ENCODE results near the gene DTD1.
A peak's percentile ranks its signal among the peaks of the same experiment; 100 is the strongest.

The DTD1 gene

DNA sequence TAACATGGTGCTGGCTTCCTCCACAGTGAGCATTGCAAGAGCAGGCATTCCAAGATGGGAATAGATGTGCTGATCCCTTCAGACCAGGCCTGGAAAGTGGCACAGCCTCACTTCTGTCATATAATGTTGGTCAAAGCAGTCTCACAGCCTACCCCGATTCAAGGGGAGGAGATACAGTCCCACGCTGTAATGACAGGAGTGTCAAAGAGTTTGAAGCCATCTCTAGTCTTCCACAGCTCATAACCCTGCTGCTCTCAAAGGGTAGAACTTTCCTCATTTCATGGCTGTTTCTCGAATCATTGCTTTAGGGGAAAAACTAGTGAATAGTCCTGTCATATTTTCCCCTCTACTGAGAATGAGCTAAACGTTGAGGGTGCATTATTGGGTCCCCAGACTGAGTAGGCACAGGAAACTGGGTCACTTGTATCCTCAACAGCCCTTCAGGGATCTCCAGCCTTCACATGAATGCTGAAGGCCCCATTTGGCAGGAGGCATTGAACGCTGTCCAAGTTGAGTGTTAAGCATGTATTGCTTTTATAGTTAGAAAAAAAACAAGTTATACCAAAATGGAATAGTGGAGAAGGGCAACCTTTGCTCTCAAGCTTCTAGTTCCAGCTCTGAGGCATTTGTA lies 27.3 kb downstream of the DTD1 start:
- peak; percentile 25 for DNase-seq

GRCh38 chr20:18621004-18621403 lies 33.1 kb downstream of the DTD1 start:
- no peak for DNase-seq

DNA sequence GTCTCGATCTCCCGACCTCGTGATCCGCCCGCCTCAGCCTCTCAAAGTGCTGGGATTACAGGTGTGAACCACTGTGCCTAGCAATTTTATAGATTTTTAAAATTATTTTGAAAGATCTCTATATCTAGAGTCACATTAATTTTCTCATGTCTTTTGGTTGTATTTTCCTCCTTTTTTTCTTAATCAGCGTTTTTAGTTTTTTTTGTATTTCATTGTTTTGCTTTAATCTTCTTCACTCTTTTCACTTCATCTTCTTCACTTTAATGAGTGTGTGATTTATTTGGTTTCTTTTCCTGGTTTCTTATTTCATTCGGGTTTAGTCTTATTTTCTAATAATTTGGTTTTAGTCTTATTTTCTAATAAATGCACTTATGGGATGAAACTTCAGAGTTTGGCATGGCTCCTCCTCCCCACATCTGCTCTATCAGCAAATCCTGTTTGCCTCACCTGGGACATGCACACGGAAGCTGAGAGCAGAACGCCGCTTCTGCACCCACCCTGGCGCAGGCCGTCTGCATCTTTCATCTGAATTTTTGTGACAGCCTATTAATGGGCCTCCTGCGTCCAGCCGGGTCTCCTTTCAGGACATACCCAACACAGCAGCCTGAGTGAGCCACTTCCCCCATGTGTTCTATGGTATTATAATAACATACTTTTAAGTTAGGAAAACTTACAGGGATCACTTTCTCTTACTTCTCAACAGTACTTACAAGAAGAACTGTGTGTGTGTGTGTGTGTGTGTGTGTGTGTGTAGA lies 35.5 kb downstream of the DTD1 start:
- no peak for DNase-seq

GRCh38 chr20:18624948-18625347 lies 37.1 kb downstream of the DTD1 start:
- DNase-seq, result no peak

DNA sequence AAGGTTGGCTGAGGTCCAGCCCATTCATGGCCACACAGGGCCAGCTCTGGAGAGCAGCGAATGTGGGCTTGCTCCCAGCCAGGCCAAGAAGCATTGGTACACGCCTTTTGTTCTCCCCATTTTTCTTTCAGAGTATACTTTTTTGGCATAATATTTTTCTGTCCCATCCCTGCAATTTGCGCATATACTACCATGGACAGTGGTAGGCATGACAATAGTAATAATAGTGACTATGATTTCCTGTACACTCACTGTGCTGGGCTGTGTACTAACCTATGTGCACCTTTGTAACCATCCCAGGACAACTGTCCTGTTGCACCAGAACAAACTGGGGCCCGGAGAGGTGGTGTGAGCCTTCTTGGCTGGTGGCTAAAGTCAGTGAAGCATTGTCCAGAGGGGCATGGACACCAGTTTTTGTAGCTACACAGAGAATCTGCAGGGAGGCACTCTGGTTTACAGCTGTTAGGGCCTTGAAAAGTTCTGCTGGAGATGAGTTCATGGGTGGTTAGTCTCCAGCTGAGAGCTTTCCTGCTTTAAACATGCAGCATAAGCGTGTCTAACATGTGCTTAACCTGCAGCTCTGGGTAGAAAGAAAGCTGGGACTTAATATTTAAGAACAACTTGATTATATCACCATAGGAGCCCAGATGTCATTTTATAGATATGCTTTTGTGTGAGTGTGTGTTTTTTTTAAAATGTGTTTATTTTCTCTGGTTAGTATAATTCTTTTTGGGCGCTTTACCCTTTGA lies 38.2 kb downstream of the DTD1 start:
- no peak for DNase-seq

DNA sequence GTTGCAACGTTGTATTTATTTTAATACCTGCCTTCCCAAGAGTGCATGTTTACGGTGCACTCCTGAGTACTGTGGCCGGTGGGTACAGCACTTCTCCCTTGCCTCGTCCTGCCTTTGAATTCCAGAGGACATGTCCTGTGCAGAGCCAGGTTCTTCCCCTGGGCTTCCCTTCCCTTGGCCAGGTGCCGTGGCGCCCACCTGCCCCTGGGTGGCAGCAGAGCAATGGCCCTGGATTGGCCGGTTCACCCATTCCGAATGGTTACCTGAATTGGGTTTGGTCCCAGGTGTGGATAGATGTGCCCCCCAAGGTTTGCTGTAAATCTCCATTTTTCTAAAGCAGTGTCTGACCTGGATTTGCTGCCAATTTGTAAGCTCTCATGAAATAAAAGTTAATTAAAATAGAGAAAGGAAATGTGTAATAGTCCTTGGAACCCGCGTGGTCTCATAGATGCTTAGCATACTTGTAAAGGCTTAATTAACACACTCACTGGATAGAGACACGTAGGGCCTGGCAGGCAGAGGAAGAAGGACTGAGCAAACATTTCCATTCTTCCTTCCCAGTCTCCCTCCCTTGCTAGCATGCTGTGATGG lies 40.6 kb downstream of the DTD1 start:
- DNase-seq, result no peak

DNA sequence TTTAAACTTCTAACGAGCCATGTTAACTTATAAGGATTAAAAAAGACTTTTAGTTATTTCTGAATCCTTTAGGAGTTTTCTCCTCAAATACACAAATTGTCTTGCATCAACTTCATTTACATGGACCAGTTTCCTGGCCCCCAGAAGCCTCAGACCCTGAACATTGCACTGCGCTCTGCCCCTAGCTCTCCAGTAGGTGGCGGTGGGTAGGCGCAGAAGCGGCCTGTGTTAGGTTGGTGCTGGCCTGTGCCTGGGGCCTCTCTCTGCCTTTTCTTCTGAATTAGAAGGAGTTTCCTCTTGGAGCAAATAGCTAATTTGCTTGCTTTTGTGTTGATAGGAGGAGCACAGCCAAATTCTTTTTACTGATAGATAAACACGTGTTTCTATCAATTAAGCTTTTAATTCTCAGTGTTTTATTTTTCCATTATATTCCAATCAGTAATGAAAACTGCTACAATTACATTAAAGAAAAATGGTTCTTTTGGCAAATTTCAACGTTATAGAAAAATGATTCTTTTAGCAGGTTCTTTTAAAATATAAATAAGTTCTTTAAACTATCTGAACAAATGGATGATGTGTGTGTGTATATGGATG lies 44.4 kb downstream of the DTD1 start:
- DNase-seq, result peak; percentile 78

GRCh38 chr20:18633411-18633810 lies 45.6 kb downstream of the DTD1 start:
- no peak for DNase-seq

DNA sequence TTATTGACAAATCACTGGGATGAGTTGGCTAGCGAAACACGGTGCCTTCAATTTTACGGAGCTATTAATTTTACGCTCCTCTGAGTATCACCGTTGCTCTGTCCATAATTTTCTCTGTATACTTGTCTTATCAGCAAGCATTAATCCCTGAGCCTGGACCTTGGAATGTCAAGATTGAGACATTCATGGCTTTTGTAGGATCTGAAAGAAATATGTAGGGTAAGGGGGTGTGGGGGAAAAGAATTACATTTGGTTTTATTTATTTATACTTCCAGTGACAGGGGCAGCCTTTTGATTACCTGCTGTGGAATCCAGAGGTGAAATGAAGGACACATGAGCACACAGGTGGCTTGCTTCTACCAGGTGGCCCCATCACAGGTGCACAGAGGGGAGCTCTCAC lies 46.6 kb downstream of the DTD1 start:
- no peak for DNase-seq

GRCh38 chr20:18635380-18635779 lies 47.5 kb downstream of the DTD1 start:
- no peak for DNase-seq

- no peak for DNase-seq
Observed at GRCh38 chr20:18637224-18637623, 49.4 kb downstream of the DTD1 start.

GRCh38 chr20:18638768-18639167 lies 50.9 kb downstream of the DTD1 start:
- DNase-seq, result no peak

DNA sequence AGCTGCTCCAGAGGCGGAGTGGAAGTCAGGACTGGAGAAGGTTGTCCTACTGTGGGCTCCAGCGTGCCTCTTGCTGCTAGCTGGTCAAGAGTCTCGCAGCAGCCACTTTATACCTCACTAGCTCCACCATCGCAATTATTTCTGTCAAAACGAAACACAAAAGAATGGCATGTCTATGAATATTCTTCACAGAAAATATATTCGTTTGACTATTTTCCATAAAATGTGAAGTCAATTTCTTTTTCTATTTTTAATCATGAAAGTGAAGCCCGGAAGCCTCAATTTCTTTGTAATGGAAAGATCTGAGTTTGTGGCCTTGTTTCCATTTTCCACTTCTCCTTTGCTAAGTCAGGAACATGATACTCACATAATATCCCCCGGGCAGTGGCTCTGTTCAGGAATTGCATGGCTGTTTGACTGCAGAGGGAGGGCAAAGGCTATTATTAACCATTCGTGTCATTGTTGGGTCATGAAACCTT lies 51.7 kb downstream of the DTD1 start:
- DNase-seq, result no peak

DNA sequence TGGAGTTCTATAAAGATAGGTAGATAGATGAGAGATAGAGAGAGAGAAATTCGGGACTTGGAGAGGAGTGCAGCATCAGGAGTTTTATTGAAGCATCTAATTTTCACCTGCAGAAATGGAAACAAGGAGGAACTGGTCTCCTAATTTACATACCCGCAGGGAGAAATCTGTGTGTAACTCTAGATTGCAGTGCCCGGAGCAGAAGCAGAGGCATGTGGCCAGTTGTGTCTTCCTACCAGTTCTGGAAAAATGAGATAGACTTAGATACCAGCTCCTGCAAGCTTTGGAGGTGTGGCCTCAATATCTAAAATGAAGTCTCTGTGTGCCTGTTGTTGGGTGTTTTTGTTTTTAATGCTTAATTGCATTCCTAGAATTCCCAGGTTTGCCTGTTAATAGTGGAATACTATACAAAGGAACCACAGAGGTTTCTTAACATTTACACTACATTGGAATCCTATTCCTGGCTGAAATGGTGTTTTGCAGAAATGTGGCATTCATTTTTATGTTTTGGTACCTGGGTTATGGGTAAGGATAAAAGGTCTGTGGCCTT lies 57.4 kb downstream of the DTD1 start:
- no peak for DNase-seq

DNA sequence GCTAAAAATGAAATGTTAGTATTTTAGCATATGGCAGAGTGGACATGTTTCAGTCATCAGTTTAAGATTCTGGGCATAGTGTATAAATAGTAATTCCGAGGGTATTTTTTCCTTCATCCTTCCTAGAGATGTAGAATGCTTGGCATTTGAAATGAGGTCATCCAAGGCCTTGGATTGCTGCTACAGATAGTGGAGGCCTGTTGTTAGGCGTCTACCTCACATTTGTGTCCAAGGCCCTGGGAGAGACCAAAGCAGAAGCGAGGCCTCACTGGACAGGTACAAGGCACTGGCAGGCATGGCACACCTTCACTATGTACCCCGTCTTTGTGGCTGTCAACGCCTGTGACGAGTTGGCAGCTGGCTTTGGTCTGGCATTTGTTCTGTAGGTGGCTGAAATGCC lies 58.0 kb downstream of the DTD1 start:
- DNase-seq, result no peak

DNA sequence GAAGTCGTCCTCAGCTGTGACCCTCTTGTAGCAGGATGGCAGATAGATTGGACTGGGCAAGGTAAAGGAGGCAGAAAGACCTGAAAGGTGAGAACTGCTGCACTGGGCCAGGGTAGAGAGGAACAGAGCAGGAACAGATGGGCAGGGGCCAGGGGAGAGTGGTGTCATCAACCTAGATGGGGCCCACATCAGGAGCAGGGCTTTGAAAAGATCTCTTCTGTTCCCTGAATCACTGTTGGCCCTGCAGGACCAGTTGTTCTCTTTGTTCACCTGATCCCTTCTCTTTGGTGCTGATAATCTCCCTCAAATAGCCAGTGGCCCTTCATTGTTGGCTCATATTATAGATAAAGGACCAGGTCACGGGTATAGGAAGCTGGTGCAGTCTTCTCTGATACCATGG lies 59.9 kb downstream of the DTD1 start:
- no peak for DNase-seq

DNA sequence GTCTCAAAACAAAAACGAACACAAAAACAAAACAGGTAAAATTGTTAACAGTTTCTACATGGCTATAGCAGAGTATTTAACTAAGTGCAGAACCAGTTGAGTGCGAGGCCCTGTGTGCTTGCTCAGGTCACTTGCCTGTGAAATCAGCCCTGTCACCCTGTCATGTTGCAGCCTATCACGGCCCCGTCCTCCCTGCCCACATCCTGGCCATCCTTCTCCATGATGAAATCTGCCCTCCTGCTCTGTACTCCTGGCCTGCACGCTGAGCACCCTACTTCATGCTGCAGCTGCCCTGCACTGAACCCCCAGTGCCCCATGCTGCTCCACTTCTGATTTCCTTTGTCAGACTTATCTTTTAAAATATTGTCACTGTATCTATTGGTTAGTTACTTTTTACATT lies 62.4 kb downstream of the DTD1 start:
- DNase-seq, result no peak

- DNase-seq, result no peak
Observed at GRCh38 chr20:18653736-18654447, 66.0 kb downstream of the DTD1 start.

- no peak for DNase-seq
Observed at GRCh38 chr20:18654448-18654773, 66.6 kb downstream of the DTD1 start.

DNA sequence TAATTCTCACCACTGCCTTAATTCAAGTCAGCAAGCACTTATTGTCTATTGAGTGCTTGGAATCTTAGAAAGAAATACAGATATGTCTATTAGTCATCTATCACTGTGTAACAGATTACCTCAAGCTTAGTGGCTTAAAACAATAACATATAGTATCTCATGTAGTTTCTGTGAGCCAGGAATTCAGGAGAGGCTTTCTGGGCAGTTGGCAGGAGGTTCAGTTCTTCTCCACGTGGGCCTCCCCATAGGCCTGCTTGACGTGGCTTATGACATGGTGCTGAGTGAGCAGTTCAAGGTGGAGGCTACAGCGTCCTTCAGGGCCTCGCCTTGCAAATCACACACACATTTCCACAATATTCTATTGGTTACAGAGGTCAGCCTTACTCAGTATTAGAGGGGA lies 69.7 kb downstream of the DTD1 start:
- no peak for DNase-seq

GRCh38 chr20:18662279-18663040 lies 74.6 kb downstream of the DTD1 start:
- no peak for DNase-seq

DNA sequence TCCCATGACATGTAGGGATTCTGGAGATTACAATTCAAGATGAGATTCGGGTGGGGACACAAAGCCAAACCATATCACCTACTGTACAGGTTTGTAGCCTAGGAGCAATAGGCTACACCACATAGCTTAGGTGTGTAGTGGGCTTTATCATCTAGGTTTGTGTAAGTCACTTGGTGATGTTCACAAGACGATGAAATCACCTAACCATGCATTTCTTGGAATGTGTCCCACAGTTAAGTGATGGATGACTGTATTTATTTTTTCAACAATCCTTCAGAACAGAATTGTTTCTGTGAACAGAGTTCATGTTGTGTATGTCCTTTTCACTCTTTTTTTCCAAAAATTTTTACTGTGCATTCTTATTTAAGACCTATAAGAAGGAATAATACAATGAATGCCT lies 76.1 kb downstream of the DTD1 start:
- DNase-seq, result no peak

All from midbrain (tissue), 1 donor.